GM06990 (cell line): Measurements from ENCODE around the gene CCDC77.

Experiments used
- DNase-seq: peaks from one replicate; pipeline ENCODE4 v3.0.0-alpha.2; 2011; ENCODE audit not compliant: insufficient read length; ENCODE audit errors: extremely low read depth
- H3K27me3 ChIP-seq: replicated peaks from 2 replicates; pipeline ENCODE4 v1.6.0; 2011; ENCODE audit warnings: low read length; ENCODE audit not compliant: control insufficient read depth, insufficient read depth
- H3K36me3 ChIP-seq: 2 replicates; pipeline ENCODE4 v1.5.1; 2011; ENCODE audit warnings: low read length; ENCODE audit not compliant: control insufficient read depth, insufficient read depth
- H3K4me3 ChIP-seq: replicated peaks from 2 replicates; pipeline ENCODE4 v1.5.1; 2011; ENCODE audit warnings: low read depth, mild to moderate bottlenecking, control low read depth, low read length
- TF ChIP-seq, protein P1 (sequence below): IDR thresholded peaks from 2 replicates; pipeline ENCODE4 v1.5.1; 2011; ENCODE audit warnings: low read length, control low read depth, mild to moderate bottlenecking, inconsistent platforms; ENCODE audit not compliant: insufficient read depth, poor library complexity, severe bottlenecking

The CCDC77 gene

GRCh38 chr12:386651-387050 is 14.8 kb upstream of the CCDC77 start:
- peak overlapping the region; percentile 90 for H3K4me3 ChIP-seq
- H3K27me3 ChIP-seq: no peaks in the 10 kb centered on the region
- TF ChIP-seq, protein P1, sequence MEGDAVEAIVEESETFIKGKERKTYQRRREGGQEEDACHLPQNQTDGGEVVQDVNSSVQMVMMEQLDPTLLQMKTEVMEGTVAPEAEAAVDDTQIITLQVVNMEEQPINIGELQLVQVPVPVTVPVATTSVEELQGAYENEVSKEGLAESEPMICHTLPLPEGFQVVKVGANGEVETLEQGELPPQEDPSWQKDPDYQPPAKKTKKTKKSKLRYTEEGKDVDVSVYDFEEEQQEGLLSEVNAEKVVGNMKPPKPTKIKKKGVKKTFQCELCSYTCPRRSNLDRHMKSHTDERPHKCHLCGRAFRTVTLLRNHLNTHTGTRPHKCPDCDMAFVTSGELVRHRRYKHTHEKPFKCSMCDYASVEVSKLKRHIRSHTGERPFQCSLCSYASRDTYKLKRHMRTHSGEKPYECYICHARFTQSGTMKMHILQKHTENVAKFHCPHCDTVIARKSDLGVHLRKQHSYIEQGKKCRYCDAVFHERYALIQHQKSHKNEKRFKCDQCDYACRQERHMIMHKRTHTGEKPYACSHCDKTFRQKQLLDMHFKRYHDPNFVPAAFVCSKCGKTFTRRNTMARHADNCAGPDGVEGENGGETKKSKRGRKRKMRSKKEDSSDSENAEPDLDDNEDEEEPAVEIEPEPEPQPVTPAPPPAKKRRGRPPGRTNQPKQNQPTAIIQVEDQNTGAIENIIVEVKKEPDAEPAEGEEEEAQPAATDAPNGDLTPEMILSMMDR: no peak
- no peak for DNase-seq
- H3K36me3 ChIP-seq: peaks cover 10% of the 10 kb centered on the region

DNA sequence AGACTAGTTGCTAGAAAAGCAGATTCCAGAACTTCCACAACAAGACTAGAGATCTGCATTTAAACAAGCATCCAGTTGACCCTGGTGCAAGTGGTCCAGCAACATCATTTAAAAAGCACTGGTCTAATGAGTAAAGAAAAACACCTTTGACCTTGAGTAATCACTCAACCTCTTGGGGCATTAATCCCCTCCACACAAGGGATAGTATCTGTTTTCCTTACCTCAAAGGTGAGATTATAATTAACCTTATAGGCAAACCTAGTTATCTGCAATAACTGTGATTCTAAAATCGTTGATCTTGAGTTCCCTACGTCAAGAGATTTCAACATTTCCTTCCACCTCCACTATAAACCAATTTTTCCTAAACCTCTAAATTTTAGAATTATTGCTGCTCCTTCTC is 13.4 kb upstream of the CCDC77 start:
- H3K27me3 ChIP-seq: no peaks in the 10 kb centered on the region
- TF ChIP-seq, protein P1: no peak
- DNase-seq: no peak
- peak overlapping the region; percentile 90 for H3K4me3 ChIP-seq
- peaks cover 6% of the 10 kb centered on the region for H3K36me3 ChIP-seq

DNA sequence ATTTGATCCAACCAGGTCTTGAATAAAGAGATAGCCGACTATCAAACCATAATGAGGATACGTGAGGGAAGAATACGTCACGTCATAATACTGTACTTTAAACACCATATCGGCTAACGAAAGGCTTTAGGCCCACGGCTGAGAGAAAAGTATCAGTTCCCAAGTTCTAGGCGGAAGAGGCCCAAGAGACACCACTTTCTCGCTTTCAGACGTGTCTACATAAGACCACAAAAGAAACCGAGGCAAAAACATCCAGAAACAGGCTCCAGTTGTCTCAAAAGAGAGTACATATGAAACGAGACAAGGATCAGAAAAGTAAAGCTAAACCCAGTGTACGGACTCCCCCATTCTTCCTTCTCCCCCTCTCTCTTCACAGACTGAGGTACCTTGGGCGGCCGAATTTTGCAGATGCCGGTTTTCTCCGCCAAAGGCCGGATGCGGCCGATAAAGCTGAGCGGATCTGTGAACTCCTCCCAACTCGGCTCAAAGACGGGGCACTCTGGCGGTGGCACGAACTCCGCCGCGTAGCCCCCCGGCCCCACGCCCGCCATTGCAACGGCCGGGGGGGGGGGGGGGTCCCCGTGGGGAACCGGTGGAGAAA is 12.8 kb upstream of the CCDC77 start:
- Histone ChIP-seq H3K36me3 (peaks cover 2% of the 10 kb centered on the region), H3K4me3 (peak overlapping the region; percentile 90), H3K27me3 (no peaks in the 10 kb centered on the region)
- DNase-seq: no peak
- TF ChIP-seq, protein P1: no peak

DNA sequence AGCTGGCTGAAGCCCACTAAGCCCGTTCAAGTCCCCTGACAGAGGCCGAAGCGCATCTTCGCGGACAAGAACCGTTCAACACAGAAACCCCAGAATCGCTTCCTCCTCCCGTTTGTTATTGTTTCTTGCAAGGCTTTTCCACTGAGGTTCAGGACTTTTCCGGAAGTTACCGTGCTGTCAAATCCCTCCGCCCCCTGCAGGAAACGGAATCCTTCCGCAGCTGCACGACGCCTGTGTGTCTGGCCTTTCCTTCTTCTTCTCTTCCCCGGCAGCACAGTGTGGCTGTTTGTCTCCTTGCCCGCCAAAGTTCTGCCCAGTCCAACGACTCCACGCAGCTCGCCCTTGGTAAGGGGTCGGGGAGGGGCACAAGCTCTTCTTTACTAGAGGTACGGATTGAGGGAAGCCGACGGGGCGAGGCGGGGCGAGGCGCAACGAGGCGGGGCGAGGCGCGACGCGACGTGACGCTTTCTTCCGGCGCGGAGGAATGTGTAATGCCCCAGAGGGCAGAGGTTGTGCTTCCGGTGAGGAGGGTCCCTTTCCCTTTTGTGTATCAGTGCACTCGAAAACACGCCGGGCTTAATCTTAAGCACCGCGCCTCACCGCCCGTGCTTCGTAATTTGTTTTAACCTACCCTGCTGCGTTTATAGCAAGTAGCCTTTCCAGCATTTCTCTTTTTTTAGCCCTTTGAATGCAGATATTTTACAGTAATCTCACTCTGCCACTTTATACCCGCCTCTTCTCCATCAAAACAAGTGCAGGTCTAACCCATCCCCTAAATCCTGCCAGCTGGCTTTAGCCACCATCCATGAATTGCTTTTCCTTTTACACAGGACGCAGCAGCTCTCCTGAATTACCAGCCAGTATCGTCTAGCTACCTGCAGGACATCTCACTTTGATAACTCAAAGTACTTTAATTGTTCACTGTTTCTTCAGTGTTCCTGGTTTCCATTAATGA is 12.0 kb upstream of the CCDC77 start, which contains the start of gene KDM5A:
KDM5A (minus strand) TSS at position 179 of the 955 bp plus-strand sequence. CDS start 229 bp downstream, outside the sequence.
- Histone ChIP-seq H3K4me3 (peak within 1 kb of the TSS; percentile 90), H3K27me3 (no peaks in the 10 kb centered on the region), H3K36me3 (no peaks in the 10 kb centered on the region)
- peak; percentile 94 for DNase-seq
- TF ChIP-seq, protein P1: no peak

- Histone ChIP-seq H3K36me3 (no peaks in the 10 kb centered on the region), H3K4me3 (peak overlapping the region; percentile 53), H3K27me3 (no peaks in the 10 kb centered on the region)
- no peak for DNase-seq
- TF ChIP-seq, protein P1: no peak
These were observed 616 bp upstream of the CCDC77 start for GRCh38 chr12:400828-401227.
